Subcutaneous preadipocyte (primary cell): ENCODE data around the gene UTP3. TPM values are rescaled to one million over a fixed set of nuclear protein-coding genes. Genes with fewer than 3 reads are reported as not detected.

Experiments used
- small RNA-seq: library from RNA; depleted of rRNA; stranded (forward); fragments of <200 nt; gene quantifications from one replicate; pipeline ENCODE3, GENCODE V24; 2012
- total RNA-seq: library from RNA; depleted of rRNA; stranded (reverse); fragments of >200 nt; gene quantifications from 2 replicates; pipeline ENCODE4 v1.2.3, GENCODE V29; 2012

UTP3 gene, protein sequence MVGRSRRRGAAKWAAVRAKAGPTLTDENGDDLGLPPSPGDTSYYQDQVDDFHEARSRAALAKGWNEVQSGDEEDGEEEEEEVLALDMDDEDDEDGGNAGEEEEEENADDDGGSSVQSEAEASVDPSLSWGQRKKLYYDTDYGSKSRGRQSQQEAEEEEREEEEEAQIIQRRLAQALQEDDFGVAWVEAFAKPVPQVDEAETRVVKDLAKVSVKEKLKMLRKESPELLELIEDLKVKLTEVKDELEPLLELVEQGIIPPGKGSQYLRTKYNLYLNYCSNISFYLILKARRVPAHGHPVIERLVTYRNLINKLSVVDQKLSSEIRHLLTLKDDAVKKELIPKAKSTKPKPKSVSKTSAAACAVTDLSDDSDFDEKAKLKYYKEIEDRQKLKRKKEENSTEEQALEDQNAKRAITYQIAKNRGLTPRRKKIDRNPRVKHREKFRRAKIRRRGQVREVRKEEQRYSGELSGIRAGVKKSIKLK
- 14.7 and 18.2 TPM in 2 replicates for total RNA-seq

GRCh38 chr4:70687821-70688794 lies at the start of gene UTP3:
TSS of gene UTP3 (plus strand) at chr4:70688532. CDS start at chr4:70688678, 146 bp downstream.

GRCh38 chr4:70666369-70666768 lies 22.0 kb upstream of the UTP3 start, which contains the start of gene JCHAIN:
TSS of gene JCHAIN (minus strand) at chr4:70666508. CDS start at chr4:70666490, 18 bp downstream.

DNA sequence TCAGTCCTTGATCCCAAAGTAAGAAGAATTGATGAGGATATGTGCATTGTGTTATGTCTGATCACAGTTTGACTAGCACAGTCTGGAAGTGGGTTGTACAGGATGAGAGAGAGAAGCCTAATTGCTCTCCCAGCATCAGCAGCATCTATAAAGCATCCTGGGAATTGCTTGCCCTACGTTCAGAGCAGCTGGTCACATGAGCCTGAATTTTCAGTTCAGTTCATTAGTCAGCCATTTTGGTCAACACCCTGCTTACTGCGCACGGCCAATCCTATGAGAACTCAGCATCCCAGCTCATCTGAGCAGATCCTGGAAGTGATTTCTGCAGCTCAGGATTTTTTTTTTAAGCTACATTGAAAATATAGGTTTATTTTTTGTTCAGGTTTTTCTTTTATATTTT lies 33.4 kb downstream of the UTP3 start, which contains the start of gene RUFY3:
TSS of gene RUFY3 (plus strand) at position 218 of the 400 bp plus-strand sequence. CDS start 610 bp downstream, outside the sequence.

Small RNA genes lying within 50 kb of the gene (small RNA-seq; reads per million reads assigned to genes)
- not detected for gene RNU6-520P
- gene RNU6-784P: 1.6 reads per million, percentile 74 among the genes with 10 or more reads in this experiment

Other genes with a start within 250 kb of the UTP3 start
- gene MUC7, start 216.3 kb upstream of the UTP3 start, total RNA-seq: not detected in 2 replicates
- gene AMTN, start 170.0 kb upstream of the UTP3 start, total RNA-seq: not detected in 2 replicates
- not detected in 2 replicates for gene AMBN, start 96.3 kb upstream of the UTP3 start, total RNA-seq
- gene ENAM, start 59.8 kb upstream of the UTP3 start, total RNA-seq: not detected in 2 replicates
- not detected in 2 replicates for gene JCHAIN, start 22.0 kb upstream of the UTP3 start, total RNA-seq
- 48.9 and 51.6 TPM in 2 replicates for gene RUFY3, start 33.4 kb downstream of the UTP3 start, total RNA-seq
- 79.4 and 81.5 TPM in 2 replicates for gene GRSF1, start 151.4 kb downstream of the UTP3 start, total RNA-seq
- gene MOB1B, start 213.8 kb downstream of the UTP3 start, total RNA-seq: 7.3 and 8.8 TPM in 2 replicates